Measurements from ENCODE around the gene GPR137C.

The GPR137C gene

DNA sequence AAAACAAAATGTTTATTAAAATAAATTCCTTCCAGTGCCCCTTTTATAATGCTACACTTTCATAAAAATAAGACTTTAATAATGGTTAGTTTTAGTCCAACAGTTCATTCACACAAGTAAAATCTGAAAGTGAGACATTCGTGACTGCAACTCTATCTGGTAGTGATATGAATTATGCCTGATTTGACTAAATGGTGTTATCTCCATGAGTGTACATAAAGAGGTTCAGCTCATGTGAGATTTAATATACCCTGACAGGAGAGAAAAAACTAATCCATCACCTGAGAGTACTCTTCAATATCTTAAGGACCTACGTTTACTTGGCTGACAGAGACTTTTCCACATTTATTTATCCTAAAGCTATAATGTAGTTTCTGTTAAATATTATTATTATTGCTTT lies 108.7 kb downstream of the GPR137C start:
- H3K4me3 Mint-ChIP-seq: no peak overlapping the region
- H3K36me3 Mint-ChIP-seq (ENCODE audit: low read depth): peaks cover 55% of the 10 kb centered on the region
- H3K4me1 Mint-ChIP-seq (ENCODE audit: low read depth): peaks cover 12% of the 10 kb centered on the region
- no peak overlapping the region for H3K27ac Mint-ChIP-seq
- no peak for DNase-seq (ENCODE audit: low spot score)
- H3K27me3 Mint-ChIP-seq (ENCODE audit: low read depth): no peaks in the 10 kb centered on the region
- no peaks in the 10 kb centered on the region for H3K9me3 Mint-ChIP-seq

GRCh38 chr14:52663850-52664249 lies 111.2 kb downstream of the GPR137C start:
- Mint-ChIP-seq H3K27me3 (ENCODE audit: low read depth) (no peaks in the 10 kb centered on the region), H3K4me1 (ENCODE audit: low read depth) (peaks cover 12% of the 10 kb centered on the region), H3K36me3 (ENCODE audit: low read depth) (peaks cover 45% of the 10 kb centered on the region), H3K4me3 (no peak overlapping the region), H3K27ac (no peak overlapping the region), H3K9me3 (no peaks in the 10 kb centered on the region)
- no peak for DNase-seq (ENCODE audit: low spot score)

- Mint-ChIP-seq H3K36me3 (ENCODE audit: low read depth) (peaks cover 41% of the 10 kb centered on the region), H3K9me3 (no peaks in the 10 kb centered on the region), H3K27ac (no peak overlapping the region), H3K4me1 (ENCODE audit: low read depth) (peaks cover 4% of the 10 kb centered on the region), H3K4me3 (no peak overlapping the region), H3K27me3 (ENCODE audit: low read depth) (no peaks in the 10 kb centered on the region)
- DNase-seq (ENCODE audit: low spot score): no peak
Measured at GRCh38 chr14:52678591-52678990, 126.0 kb downstream of the GPR137C start.

GRCh38 chr14:52683985-52684520 lies 131.4 kb downstream of the GPR137C start:
- H3K27me3 Mint-ChIP-seq (ENCODE audit: low read depth): no peaks in the 10 kb centered on the region
- DNase-seq (ENCODE audit: low spot score): no peak
- no peaks in the 10 kb centered on the region for H3K9me3 Mint-ChIP-seq
- H3K27ac Mint-ChIP-seq: peak overlapping the region; percentile 21
- peaks cover 19% of the 10 kb centered on the region for H3K36me3 Mint-ChIP-seq (ENCODE audit: low read depth)
- peaks cover 44% of the 10 kb centered on the region for H3K4me1 Mint-ChIP-seq (ENCODE audit: low read depth)
- H3K4me3 Mint-ChIP-seq: no peak overlapping the region

GRCh38 chr14:52686176-52686575 lies 133.5 kb downstream of the GPR137C start:
- H3K4me3 Mint-ChIP-seq: no peak overlapping the region
- peaks cover 23% of the 10 kb centered on the region for H3K36me3 Mint-ChIP-seq (ENCODE audit: low read depth)
- no peak for DNase-seq (ENCODE audit: low spot score)
- no peaks in the 10 kb centered on the region for H3K9me3 Mint-ChIP-seq
- H3K27me3 Mint-ChIP-seq (ENCODE audit: low read depth): no peaks in the 10 kb centered on the region
- H3K27ac Mint-ChIP-seq: peak overlapping the region; percentile 7
- H3K4me1 Mint-ChIP-seq (ENCODE audit: low read depth): peaks cover 55% of the 10 kb centered on the region
